ENCODE results near the gene ARHGAP30.
"Not testable (repeated sequence)": the region's sequence is repeated elsewhere in the genome, so short reads cannot be mapped to it uniquely, and the experiment has no call there.

Gene ARHGAP30

GRCh38 chr1:161070761-161071160 lies 1.1 kb upstream of the ARHGAP30 start:
- DNase-seq, result no peak

- DNase-seq, result no peak
Observed at GRCh38 chr1:161069241-161069640, 450 bp downstream of the ARHGAP30 start.

- DNase-seq, result no peak
Observed at GRCh38 chr1:161068306-161069234, 1.1 kb downstream of the ARHGAP30 start.

- DNase-seq, result no peak
Observed at GRCh38 chr1:161066694-161067093, 3.0 kb downstream of the ARHGAP30 start.

- DNase-seq, result not testable (repeated sequence)
Observed at GRCh38 chr1:161065681-161066080, 4.0 kb downstream of the ARHGAP30 start.

- not testable (repeated sequence) for DNase-seq
Observed at GRCh38 chr1:161063936-161064335, 5.8 kb downstream of the ARHGAP30 start.

GRCh38 chr1:161061419-161061818 lies 8.3 kb downstream of the ARHGAP30 start:
- no peak for DNase-seq

GRCh38 chr1:161059293-161059692 lies 10.4 kb downstream of the ARHGAP30 start:
- no peak for DNase-seq

DNA sequence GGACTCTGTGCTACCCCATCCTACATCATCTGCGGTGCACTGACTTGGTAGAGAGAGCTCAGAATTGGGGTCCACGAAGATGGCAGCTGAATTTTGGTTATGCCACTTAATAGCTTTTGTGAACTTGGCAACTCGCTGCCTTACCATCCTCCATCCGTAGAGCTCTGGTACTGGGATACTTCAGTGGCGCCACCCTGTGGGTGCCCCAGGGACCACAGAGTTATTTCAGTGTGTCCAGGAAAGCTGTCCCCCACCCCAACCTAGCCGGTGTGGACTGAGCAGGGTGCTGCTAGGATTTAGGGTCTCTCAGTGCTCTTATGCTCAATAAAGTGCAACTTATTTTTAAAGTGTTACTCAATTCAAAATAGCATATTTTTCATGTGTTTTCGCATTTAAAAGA lies 14.9 kb downstream of the ARHGAP30 start:
- no peak for DNase-seq

- DNase-seq, result no peak
Observed at GRCh38 chr1:161054232-161054631, 15.5 kb downstream of the ARHGAP30 start.

DNA sequence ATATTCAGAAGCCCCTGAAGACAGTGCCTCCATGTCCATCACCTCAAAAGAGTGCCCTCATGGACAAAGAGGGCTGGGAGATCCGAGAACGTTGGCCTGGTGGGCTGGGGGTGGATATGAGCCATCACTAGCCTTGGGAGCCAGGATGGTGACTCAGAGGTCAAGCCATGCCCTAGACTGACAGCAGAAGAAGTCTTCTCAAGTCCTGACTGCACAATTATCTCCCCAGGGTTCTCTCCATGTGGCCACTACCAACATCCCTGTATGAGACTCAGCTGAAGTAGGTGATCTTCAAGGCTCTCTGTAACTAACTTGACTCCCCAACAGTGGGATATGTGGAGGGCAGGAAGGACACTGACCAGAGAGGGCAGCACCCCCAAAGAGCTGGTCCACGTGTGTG lies 16.8 kb downstream of the ARHGAP30 start:
- no peak for DNase-seq

GRCh38 chr1:161051219-161051618 lies 18.5 kb downstream of the ARHGAP30 start:
- no peak for DNase-seq

GRCh38 chr1:161048949-161049722 lies 20.6 kb downstream of the ARHGAP30 start:
- no peak for DNase-seq

DNA sequence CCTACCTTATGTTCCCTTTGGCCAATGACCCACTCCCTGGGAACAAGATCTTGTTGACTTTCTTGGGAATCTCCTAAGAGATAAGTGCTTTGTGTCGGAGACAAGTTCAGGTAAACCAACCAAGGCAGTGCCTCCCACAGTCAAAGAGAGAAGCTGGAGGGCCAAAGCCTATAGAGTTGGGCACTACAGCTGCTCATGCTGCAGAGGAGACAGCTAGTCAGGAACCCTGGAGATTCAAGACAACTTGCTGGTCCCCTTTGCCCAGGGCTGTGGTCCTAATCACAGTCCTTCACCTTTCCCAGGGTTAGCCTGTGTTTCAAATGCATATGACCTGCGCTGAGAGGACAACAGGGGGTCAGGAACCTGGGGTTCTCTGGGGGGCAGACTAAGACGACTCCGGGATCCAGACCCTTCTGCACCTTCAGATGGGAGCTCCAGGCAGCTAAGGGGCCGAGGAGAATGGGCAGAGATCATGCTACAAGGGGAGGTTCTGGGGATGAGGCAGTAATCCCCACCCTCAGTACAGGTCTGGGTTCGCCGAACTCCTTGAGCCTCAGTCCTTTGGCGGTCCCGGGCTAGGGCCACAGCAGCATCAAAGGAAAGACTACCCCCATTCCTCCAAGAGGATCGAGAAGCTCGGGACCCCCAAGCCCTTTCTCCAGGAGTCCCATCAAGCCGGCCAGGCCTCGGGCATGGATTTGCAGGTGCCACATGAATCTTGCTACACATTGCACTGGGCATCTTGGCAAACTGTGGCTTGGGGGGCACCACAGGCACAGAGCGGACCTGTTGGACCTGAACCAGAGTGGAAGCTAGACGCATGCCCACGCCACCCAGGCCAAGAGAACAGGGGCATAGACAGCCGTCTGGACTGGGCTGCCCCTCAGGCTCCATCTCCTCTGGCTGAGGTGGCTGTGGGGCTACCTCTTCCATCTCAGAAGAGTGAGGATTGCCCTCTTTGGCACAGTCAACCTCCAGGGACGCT lies 22.0 kb downstream of the ARHGAP30 start:
- no peak for DNase-seq

GRCh38 chr1:161046605-161047228 lies 23.0 kb downstream of the ARHGAP30 start:
- no peak for DNase-seq

- peak; percentile 96 for DNase-seq
Observed at GRCh38 chr1:161045736-161046604, 23.7 kb downstream of the ARHGAP30 start, which contains the start of gene USF1. Gene USF1, minus strand, starts transcription at chr1:161045977. Its CDS starts 2,702 bp downstream, at chr1:161043275.

GRCh38 chr1:161044908-161045735 lies 24.6 kb downstream of the ARHGAP30 start:
- DNase-seq, result peak; percentile 57

- peak; percentile 49 for DNase-seq
Observed at GRCh38 chr1:161044535-161044907, 25.2 kb downstream of the ARHGAP30 start.

- no peak for DNase-seq
Observed at GRCh38 chr1:161039546-161039945, 30.1 kb downstream of the ARHGAP30 start.

GRCh38 chr1:161039154-161039545 lies 30.5 kb downstream of the ARHGAP30 start:
- DNase-seq, result no peak
